Common myeloid progenitor, CD34-positive (primary cell): Measurements from ENCODE around the gene NDUFA12.

ENCODE experiments used
- CTCF ChIA-PET: fragments of 350-600 bp; sonication (Branson Sonifier 250); formaldehyde crosslinking; loops from one replicate; lab custom pipeline; 2021; ENCODE audit warnings: antibody characterized with exemption; lab: Charles Lee
- POLR2A ChIA-PET: fragments of 350-600 bp; sonication (Branson Sonifier 250); formaldehyde crosslinking; loops from one replicate; lab custom pipeline; 2021; ENCODE audit warnings: antibody characterized with exemption; lab: Charles Lee
- DNase-seq, 3 donors: peaks; one replicate each; pipeline versions ENCODE4 v3.0.0 to v3.0.0-alpha.2; 2013
- H3K27ac ChIP-seq, 2 experiments: 1 replicate in 1 of 2; 2 replicates in 1 of 2; pipeline ENCODE4 v1.7.0; 2013; ENCODE audit warnings: inconsistent platforms in 2 of 2, low read length in 2 of 2, mild to moderate bottlenecking in 2 of 2, low read depth in 1 of 2, moderate library complexity in 1 of 2; ENCODE audit not compliant: severe bottlenecking in 2 of 2, insufficient read depth in 1 of 2, poor library complexity in 1 of 2
- H3K27me3 ChIP-seq, 5 experiments: replicated peaks in 2 of 5; 1 replicate in 3 of 5; 2 replicates in 2 of 5; pipeline versions ENCODE4 v1.6.1 to v1.7.0; 2013; ENCODE audit warnings: low read length in 4 of 5, mild to moderate bottlenecking in 2 of 5, moderate library complexity in 2 of 5, inconsistent platforms in 1 of 5; ENCODE audit not compliant: insufficient read depth in 5 of 5, control insufficient read depth in 4 of 5
- H3K36me3 ChIP-seq, 4 experiments: 1 replicate in 2 of 4; 2 replicates in 2 of 4; pipeline versions ENCODE4 v1.6.1 to v1.7.0; 2013; ENCODE audit warnings: low read length in 3 of 4, control low read depth in 1 of 4, mild to moderate bottlenecking in 1 of 4; ENCODE audit not compliant: control insufficient read depth in 4 of 4, insufficient read depth in 4 of 4
- H3K4me1 ChIP-seq, 4 experiments: 1 replicate in 3 of 4; 2 replicates in 1 of 4; pipeline versions ENCODE4 v1.6.1 to v1.7.1; 2013; ENCODE audit warnings: low read length in 3 of 4, mild to moderate bottlenecking in 3 of 4, control low read depth in 1 of 4, inconsistent platforms in 1 of 4, moderate library complexity in 1 of 4; ENCODE audit not compliant: control insufficient read depth in 4 of 4, insufficient read depth in 4 of 4; ENCODE audit errors: control extremely low read depth in 1 of 4
- H3K4me3 ChIP-seq, 7 experiments: 1 replicate in 4 of 7; 2 replicates in 3 of 7; pipeline versions ENCODE4 v1.5.1 to v1.7.0; 2013; ENCODE audit warnings: mild to moderate bottlenecking in 7 of 7, low read length in 6 of 7, moderate library complexity in 6 of 7, inconsistent platforms in 2 of 7, low read depth in 2 of 7, control low read depth in 1 of 7; ENCODE audit not compliant: insufficient read depth in 4 of 7, control insufficient read depth in 1 of 7; ENCODE audit errors: extremely low read depth in 1 of 7
- H3K9me3 ChIP-seq, 5 experiments: 1 replicate in 4 of 5; 2 replicates in 1 of 5; pipeline versions ENCODE4 v1.6.1 to v1.7.1; 2013; ENCODE audit warnings: low read length in 4 of 5, mild to moderate bottlenecking in 2 of 5, inconsistent platforms in 1 of 5, low read depth in 1 of 5, moderate library complexity in 1 of 5; ENCODE audit not compliant: control insufficient read depth in 4 of 5, insufficient read depth in 2 of 5; ENCODE audit errors: control extremely low read depth in 1 of 5
- WGBS: methylation state at CpG from one replicate; pipeline ENCODE4 v1.1.5; 2013; ENCODE audit not compliant: insufficient coverage; 5-methylcytosine and 5-hydroxymethylcytosine counted together

NDUFA12 gene

DNA sequence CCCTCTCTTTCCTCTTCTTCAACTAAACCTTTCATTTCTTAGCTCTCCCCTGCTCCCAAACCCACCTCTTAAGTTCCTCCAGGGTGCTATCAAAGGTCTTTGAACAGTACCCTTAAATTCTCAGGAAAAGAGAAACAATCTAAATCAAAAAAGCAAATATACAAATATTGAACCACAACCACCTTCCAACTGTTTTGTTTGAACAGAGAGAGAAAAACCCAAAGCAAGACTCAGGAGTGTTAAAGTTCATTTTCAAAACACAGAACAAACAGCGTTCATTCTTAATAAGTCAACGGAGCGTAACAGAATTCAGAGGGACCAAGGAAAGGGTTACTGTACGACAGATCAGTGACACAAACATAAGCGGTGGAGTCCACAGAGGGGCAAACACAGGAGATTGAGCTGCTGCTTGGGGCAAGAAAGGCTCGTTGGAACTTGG, 73.3 kb downstream of the NDUFA12 start:
- H3K27me3 ChIP-seq = no peaks in the 10 kb centered on the region
- DNase-seq = no peak
- H3K4me1 ChIP-seq = no peaks in the 10 kb centered on the region
- H3K27ac ChIP-seq = no peak overlapping the region
- 97% methylated on average over 4 of the region's 6 CpGs for WGBS
- H3K9me3 ChIP-seq = no peaks in the 10 kb centered on the region
- no peaks in the 10 kb centered on the region for H3K36me3 ChIP-seq
- ChIA-PET CTCF (no interaction called here), POLR2A (no interaction called here)
- H3K4me3 ChIP-seq = no peak overlapping the region

DNA sequence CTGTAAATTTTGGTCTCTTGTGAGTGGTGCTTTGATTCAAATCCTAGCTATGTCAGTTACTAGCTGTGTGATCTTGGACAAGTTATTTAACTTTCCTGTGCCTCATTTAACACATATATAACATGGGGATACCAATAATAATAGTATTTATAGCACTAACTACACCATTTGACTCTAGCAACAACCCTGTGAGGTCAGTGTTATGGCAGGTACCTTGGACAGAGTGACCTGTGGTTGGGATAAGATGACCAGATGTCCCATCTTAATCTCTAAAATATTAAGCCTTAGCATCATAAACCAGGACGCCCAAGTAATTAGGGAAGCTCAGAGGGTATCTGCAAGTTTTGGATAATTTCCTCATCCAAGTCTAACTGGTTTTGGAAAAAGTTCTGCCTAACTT, 73.7 kb downstream of the NDUFA12 start:
- CTCF ChIA-PET = no interaction called here
- no peaks in the 10 kb centered on the region for H3K27me3 ChIP-seq

DNA sequence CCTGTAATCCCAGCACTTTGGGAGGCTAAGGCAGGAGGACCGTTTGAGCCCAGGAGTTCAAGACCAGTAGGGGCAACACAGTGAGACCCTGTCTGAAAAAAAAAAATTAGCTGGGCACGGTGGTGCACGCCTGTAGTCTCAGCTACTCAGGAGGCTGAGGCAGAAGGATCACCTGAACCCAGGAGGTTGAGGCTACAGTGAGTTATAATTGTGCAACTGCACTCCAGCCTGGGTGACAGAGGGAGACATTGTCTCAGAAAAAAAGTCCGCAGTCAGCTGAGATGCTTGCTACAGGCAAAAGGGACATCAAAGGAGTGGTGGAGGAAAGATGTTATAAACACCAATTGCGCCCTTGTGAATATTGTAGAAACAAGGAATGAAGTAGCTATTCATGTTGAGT, 77.8 kb downstream of the NDUFA12 start:
- no peak for DNase-seq
- Histone ChIP-seq H3K9me3 (no peaks in the 10 kb centered on the region), H3K4me3 (no peak overlapping the region), H3K36me3 (no peaks in the 10 kb centered on the region), H3K4me1 (no peaks in the 10 kb centered on the region), H3K27ac (no peak overlapping the region), H3K27me3 (no peaks in the 10 kb centered on the region)
- 98% methylated on average over 5 of the region's 5 CpGs for WGBS
- CTCF ChIA-PET = no interaction called here
- POLR2A ChIA-PET = no interaction called here

More for the DNA sequence above, 73.7 kb downstream of the NDUFA12 start:
- 86% methylated on average over 1 of the region's 1 CpG for WGBS
- POLR2A ChIA-PET = interaction anchor here (0.6 kb wide), 1 partner anchor 1501 kb away, joined by 3 read pairs; no protein-coding TSS in a partner anchor
- Histone ChIP-seq H3K4me1 (no peaks in the 10 kb centered on the region), H3K4me3 (no peak overlapping the region), H3K36me3 (no peaks in the 10 kb centered on the region), H3K27ac (no peak overlapping the region), H3K9me3 (no peaks in the 10 kb centered on the region)
- no peak for DNase-seq

DNA sequence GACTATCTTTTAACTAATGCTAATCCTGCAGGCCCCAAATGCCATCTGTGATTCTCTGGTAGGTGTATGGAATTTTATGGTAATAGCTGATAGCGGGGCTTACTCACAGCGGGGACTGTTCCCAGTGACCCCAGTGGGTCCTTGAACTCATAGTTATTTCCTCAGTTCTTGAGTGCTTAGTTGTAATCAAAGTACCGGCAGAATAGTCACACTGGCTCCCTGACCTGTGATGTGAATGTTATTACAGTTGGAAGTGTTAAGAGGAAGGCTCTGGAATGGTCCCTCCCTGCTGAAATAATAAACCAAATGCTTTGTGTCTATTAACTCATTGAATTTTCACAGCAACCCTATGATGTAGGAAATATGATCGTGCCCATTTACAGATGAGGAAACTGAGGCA, 78.3 kb downstream of the NDUFA12 start:
- POLR2A ChIA-PET = no interaction called here
- Histone ChIP-seq H3K9me3 (no peaks in the 10 kb centered on the region), H3K36me3 (no peaks in the 10 kb centered on the region), H3K4me3 (no peak overlapping the region), H3K27me3 (no peaks in the 10 kb centered on the region), H3K4me1 (no peaks in the 10 kb centered on the region), H3K27ac (no peak overlapping the region)
- CTCF ChIA-PET = no interaction called here
- no peak for DNase-seq
- 100% methylated on average over 3 of the region's 4 CpGs for WGBS

DNA sequence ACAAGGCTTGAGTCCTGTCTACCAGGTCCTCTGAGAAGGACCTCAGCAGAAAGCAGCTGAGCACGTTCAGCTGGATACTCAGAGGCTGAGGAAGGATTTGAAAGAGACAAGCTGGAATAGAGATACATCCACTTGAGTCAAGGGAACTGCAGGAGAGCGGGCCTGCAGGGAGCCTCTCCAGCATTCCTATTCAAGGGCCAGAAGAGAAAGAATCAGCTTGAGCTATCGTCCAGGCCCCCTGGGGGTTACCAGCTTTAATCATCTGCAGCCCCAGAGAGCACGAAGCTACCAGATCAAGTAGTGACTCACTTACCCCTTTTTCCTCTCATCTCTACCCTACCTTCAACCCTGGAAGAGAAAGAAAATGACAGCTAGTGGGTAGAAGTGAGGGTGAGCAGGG, 80.9 kb downstream of the NDUFA12 start:
- CTCF ChIA-PET = no interaction called here
- DNase-seq = no peak
- H3K27ac ChIP-seq = no peak overlapping the region
- no peak overlapping the region for H3K4me3 ChIP-seq
- WGBS = 79% methylated on average over 3 of the region's 4 CpGs
- no peaks in the 10 kb centered on the region for H3K36me3 ChIP-seq
- H3K9me3 ChIP-seq = no peaks in the 10 kb centered on the region
- no peaks in the 10 kb centered on the region for H3K27me3 ChIP-seq
- no peaks in the 10 kb centered on the region for H3K4me1 ChIP-seq
- POLR2A ChIA-PET = no interaction called here
